ENCODE data around the gene CEP43. TPM values are rescaled to one million over a fixed set of nuclear protein-coding genes. Genes with fewer than 3 reads are reported as not detected.

The CEP43 gene
- total RNA-seq, 6 experiments from 2014 or later = 16.5 to 24.8 (median 21.0) TPM

DNA sequence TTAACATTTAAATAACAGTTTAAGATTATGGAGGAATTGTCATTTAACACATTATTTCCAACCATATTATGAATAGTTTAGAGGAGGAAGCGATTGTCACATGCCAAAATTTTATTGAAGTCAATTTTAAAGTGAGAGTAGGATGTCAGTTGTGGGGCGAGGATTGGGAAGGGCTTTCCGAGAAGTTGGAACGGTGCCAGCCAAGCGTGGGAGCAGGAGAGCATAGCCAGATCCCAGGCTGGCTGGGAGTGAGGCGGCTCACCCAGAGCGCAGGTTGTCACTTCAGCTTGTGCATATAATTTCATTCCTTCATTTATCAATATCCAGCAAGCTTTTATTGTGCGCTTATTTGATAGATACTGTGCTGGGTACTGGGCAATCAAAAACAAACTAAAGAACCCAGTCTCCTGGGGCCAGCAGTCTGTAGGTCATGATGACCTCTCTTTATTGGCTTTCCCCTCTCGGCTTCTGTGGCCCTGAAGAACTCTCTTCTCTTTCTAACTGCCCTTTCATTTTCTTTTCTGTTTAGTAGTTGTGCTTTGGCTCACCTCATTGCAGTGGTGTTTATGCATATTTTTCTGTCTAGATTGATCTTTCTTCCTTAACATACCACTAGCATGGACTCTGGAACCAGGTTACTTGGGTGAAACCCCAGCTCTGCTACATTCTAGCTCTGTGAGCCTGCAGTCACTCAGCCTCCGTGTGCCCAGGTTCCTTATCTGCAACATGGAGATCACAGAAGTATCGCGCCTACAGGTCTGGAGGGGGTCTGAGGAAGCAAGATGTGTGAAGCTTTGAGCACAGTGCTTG is 6.4 kb downstream of the CEP43 start:
- H3K4me1 Mint-ChIP-seq (ENCODE audit: low read depth) = peaks cover 16% of the 10 kb centered on the region
- H3K27me3 Mint-ChIP-seq (ENCODE audit: insufficient read depth) = no peaks in the 10 kb centered on the region
- no peaks in the 10 kb centered on the region for H3K9me3 Mint-ChIP-seq
- no peak overlapping the region for H3K27ac Mint-ChIP-seq
- peaks cover 24% of the 10 kb centered on the region for H3K36me3 Mint-ChIP-seq (ENCODE audit: low read depth)
- no peak overlapping the region for H3K4me3 Mint-ChIP-seq
- TF ChIP-seq, protein P1, sequence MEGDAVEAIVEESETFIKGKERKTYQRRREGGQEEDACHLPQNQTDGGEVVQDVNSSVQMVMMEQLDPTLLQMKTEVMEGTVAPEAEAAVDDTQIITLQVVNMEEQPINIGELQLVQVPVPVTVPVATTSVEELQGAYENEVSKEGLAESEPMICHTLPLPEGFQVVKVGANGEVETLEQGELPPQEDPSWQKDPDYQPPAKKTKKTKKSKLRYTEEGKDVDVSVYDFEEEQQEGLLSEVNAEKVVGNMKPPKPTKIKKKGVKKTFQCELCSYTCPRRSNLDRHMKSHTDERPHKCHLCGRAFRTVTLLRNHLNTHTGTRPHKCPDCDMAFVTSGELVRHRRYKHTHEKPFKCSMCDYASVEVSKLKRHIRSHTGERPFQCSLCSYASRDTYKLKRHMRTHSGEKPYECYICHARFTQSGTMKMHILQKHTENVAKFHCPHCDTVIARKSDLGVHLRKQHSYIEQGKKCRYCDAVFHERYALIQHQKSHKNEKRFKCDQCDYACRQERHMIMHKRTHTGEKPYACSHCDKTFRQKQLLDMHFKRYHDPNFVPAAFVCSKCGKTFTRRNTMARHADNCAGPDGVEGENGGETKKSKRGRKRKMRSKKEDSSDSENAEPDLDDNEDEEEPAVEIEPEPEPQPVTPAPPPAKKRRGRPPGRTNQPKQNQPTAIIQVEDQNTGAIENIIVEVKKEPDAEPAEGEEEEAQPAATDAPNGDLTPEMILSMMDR (IDR thresholded peaks at IDR 0.05) = no peak
- no peak for DNase-seq

DNA sequence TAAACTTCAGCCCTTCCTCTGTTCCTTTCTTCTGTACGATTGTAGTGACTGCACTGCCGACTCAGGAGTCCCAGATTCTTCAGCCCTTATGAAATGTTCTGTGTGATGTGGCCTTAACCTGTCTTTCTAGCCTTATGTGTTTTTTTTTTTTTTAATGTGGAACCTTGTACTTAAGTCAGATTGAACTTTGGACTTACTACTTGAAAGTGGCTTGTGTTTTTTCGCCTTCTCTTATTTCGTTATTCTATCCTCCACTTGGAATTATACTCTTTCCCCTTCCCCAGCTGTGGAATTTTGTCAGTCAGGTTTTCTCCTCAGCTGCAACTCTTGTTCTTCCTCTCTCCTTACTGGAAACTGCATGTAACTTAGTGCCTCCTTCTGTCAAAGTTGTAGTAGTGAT is 8.8 kb downstream of the CEP43 start:
- TF ChIP-seq, protein P1 (IDR thresholded peaks at IDR 0.05) = no peak
- H3K36me3 Mint-ChIP-seq (ENCODE audit: low read depth) = peaks cover 24% of the 10 kb centered on the region
- H3K27ac Mint-ChIP-seq = no peak overlapping the region

DNA sequence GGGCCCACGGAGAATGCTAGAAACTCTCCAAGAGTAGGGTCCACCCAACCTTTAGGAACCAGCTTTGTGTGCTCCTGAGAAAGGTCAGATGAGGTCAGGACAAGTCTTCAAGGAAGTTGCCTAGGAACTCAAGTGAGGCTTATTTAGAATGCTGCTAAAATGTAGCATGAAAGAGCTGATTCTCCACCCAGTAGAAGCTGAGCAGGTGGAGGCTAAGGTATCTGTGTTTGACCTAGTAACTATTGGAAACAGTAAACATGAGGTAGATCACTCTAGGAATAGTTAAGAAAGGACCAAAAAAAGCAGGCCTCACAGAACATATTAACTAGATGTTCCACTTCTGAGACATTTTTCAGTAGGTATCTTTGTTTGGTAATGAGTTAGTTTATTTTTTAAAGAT is 13.9 kb downstream of the CEP43 start:
- no peak for DNase-seq
- no peaks in the 10 kb centered on the region for H3K9me3 Mint-ChIP-seq
- H3K27me3 Mint-ChIP-seq (ENCODE audit: insufficient read depth) = no peaks in the 10 kb centered on the region
- H3K4me3 Mint-ChIP-seq = no peak overlapping the region
- peaks cover 13% of the 10 kb centered on the region for H3K36me3 Mint-ChIP-seq (ENCODE audit: low read depth)
- TF ChIP-seq, protein P1 (IDR thresholded peaks at IDR 0.05) = no peak
- no peak overlapping the region for H3K27ac Mint-ChIP-seq
- no peaks in the 10 kb centered on the region for H3K4me1 Mint-ChIP-seq (ENCODE audit: low read depth)

More for the DNA sequence above, 8.8 kb downstream of the CEP43 start:
- no peak for DNase-seq
- Mint-ChIP-seq H3K27me3 (ENCODE audit: insufficient read depth) (no peaks in the 10 kb centered on the region), H3K4me3 (no peak overlapping the region), H3K9me3 (no peaks in the 10 kb centered on the region), H3K4me1 (ENCODE audit: low read depth) (no peaks in the 10 kb centered on the region)

DNA sequence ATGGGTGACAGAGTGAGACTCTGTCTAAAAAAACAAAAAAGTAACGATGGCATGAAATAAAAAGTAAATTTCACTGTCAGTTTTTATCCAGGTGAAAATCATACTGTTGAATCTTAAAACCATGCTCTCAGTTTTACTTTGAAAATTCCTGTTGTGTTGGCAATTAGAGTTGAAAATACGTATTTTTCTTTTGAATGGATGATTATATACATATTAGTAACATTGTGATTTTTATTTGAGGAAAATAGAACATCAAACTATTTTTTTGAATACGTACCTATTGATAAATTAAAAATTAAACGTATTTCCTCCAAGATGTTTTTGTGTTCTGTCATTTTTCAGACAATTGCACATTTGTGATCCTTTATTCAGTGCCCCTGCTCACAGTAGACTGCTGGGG is 14.7 kb downstream of the CEP43 start:
- peaks cover 12% of the 10 kb centered on the region for H3K36me3 Mint-ChIP-seq (ENCODE audit: low read depth)
- H3K4me3 Mint-ChIP-seq = no peak overlapping the region
- TF ChIP-seq, protein P1 (IDR thresholded peaks at IDR 0.05) = no peak
- no peak overlapping the region for H3K27ac Mint-ChIP-seq
- H3K9me3 Mint-ChIP-seq = no peaks in the 10 kb centered on the region
- H3K27me3 Mint-ChIP-seq (ENCODE audit: insufficient read depth) = no peaks in the 10 kb centered on the region
- no peaks in the 10 kb centered on the region for H3K4me1 Mint-ChIP-seq (ENCODE audit: low read depth)
- no peak for DNase-seq

DNA sequence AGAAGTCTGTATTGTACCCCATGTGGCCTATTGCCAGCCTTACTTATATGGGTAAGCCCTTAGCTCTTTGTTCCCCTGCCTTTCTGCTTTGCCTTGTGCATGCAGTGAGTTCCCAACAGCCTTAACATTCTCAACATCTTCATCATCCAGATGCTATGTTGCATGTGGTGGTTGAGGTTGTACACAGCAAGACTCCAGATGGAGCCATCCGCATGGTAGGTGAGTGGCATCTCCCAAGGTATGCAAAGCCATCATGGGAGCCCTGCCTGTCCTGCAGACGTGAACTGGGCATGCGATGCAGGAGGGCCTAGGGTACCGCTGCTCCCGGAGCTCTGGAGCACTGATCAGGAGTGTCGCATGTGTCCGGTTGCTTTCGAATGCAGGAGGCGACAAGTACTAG is 16.1 kb downstream of the CEP43 start:
- TF ChIP-seq, protein P1 (IDR thresholded peaks at IDR 0.05) = no peak
- Mint-ChIP-seq H3K27ac (no peak overlapping the region; the same call in 1 of the 2 replicates), H3K36me3 (ENCODE audit: low read depth) (peaks cover 7% of the 10 kb centered on the region), H3K4me1 (ENCODE audit: low read depth) (no peaks in the 10 kb centered on the region), H3K4me3 (no peak overlapping the region), H3K27me3 (ENCODE audit: insufficient read depth) (no peaks in the 10 kb centered on the region), H3K9me3 (no peaks in the 10 kb centered on the region)
- no peak for DNase-seq

All from HFFc6 (cell line).